HepG2 (cell line): ENCODE measurements around the gene NKD1. TPM values are rescaled to one million over a fixed set of nuclear protein-coding genes. Genes with fewer than 3 reads are reported as not detected.

Experiments used
- ATM ChIP-seq: fragments of 450-650 bp; IDR thresholded peaks from 2 replicates; pipeline ENCODE4 v1.7.1; 2017; ENCODE audit warnings: mild to moderate bottlenecking, borderline replicate concordance
- BRD4 ChIP-seq: sonication (generic); formaldehyde crosslinking; IDR thresholded peaks from 2 replicates; pipeline ENCODE4 v1.4.0; 2020; ENCODE audit warnings: missing genetic modification reagents
- GATAD2A ChIP-seq: IDR thresholded peaks from 2 replicates; pipeline ENCODE4 v1.6.1; 2016
- HHEX ChIP-seq: IDR thresholded peaks from 2 replicates; pipeline ENCODE4 v1.6.1; 2016; ENCODE audit warnings: control low read depth
- JUND ChIP-seq: sonication (generic); formaldehyde crosslinking; IDR thresholded peaks from 2 replicates; pipeline ENCODE4 v1.8.0; 2022; ENCODE audit warnings: mild to moderate bottlenecking, missing genetic modification reagents
- KAT8 ChIP-seq: IDR thresholded peaks from 2 replicates; pipeline ENCODE4 v1.6.1; 2016; ENCODE audit warnings: missing genetic modification reagents, missing compliant biosample characterization
- KDM1A ChIP-seq: IDR thresholded peaks from 2 replicates; pipeline ENCODE4 v1.6.1; 2016; ENCODE audit warnings: missing compliant biosample characterization
- MAFG ChIP-seq: sonication (generic); formaldehyde crosslinking; IDR thresholded peaks from 2 replicates; pipeline ENCODE4 v1.5.1; 2020; ENCODE audit warnings: mild to moderate bottlenecking, missing genetic modification reagents
- MTF1 ChIP-seq: sonication (generic); formaldehyde crosslinking; IDR thresholded peaks from 2 replicates; pipeline ENCODE4 v1.5.0; 2020; ENCODE audit warnings: missing genetic modification reagents
- MXD4 ChIP-seq: IDR thresholded peaks from 2 replicates; pipeline ENCODE4 v1.6.1; 2016; ENCODE audit warnings: mild to moderate bottlenecking, missing biosample characterization, missing genetic modification reagents
- NFKB2 ChIP-seq: sonication (generic); formaldehyde crosslinking; IDR thresholded peaks from 2 replicates; pipeline ENCODE4 v1.4.0; 2020; ENCODE audit warnings: missing genetic modification reagents, borderline replicate concordance
- TCF7 ChIP-seq: sonication (generic); IDR thresholded peaks from 2 replicates; pipeline ENCODE4 v1.6.1; 2016; ENCODE audit warnings: antibody characterized with exemption, low read depth
- YEATS2 ChIP-seq: sonication (generic); formaldehyde crosslinking; IDR thresholded peaks from 2 replicates; pipeline ENCODE4 v1.4.0; 2020; ENCODE audit warnings: missing genetic modification reagents, borderline replicate concordance
- ZFYVE20 ChIP-seq: sonication (generic); formaldehyde crosslinking; IDR thresholded peaks from 2 replicates; pipeline ENCODE4 v1.8.0; 2023; ENCODE audit warnings: low read depth, mild to moderate bottlenecking, moderate library complexity, missing genetic modification reagents, borderline replicate concordance
- ZNF10 ChIP-seq: sonication (generic); formaldehyde crosslinking; IDR thresholded peaks from 2 replicates; pipeline ENCODE4 v1.4.0; 2020; ENCODE audit warnings: mild to moderate bottlenecking, low read depth, missing genetic modification reagents, borderline replicate concordance
- ZNF3 ChIP-seq: IDR thresholded peaks from 2 replicates; pipeline ENCODE4 v1.7.0; 2017; ENCODE audit warnings: inconsistent platforms
- ZNF530 ChIP-seq: sonication (generic); formaldehyde crosslinking; IDR thresholded peaks from 2 replicates; pipeline ENCODE4 v1.5.0; 2020; ENCODE audit warnings: low read depth, mild to moderate bottlenecking, missing genetic modification reagents
- ZNF724P ChIP-seq: sonication (generic); formaldehyde crosslinking; IDR thresholded peaks from 2 replicates; pipeline ENCODE4 v1.8.0; 2022; ENCODE audit warnings: missing genetic modification reagents, borderline replicate concordance
- ZNF839 ChIP-seq: sonication (generic); formaldehyde crosslinking; IDR thresholded peaks from 2 replicates; pipeline ENCODE4 v1.4.0; 2020; ENCODE audit warnings: missing genetic modification reagents, mild to moderate bottlenecking, borderline replicate concordance
- ZSCAN30 ChIP-seq: sonication (generic); formaldehyde crosslinking; IDR thresholded peaks from 2 replicates; pipeline ENCODE4 v1.5.0; 2020; ENCODE audit warnings: mild to moderate bottlenecking, missing genetic modification reagents
- polyA plus RNA-seq, 8 experiments: library from polyadenylated mRNA; depleted of rRNA in 3 of 8; stranded (reverse) in 7 of 8; unstranded in 1 of 8; fragments of >200 nt; fragmentation: Illumina TruSeq in 4 of 8; extraction: Trizol in 4 of 8; gene quantifications; 2 replicates each; pipeline versions ENCODE4 v1.2.1 to v1.2.3, GENCODE V29; 2011 to 2016; ENCODE audit warnings: low read depth in 4 of 8, missing spikeins in 1 of 8, mixed read lengths in 1 of 8; ENCODE audit not compliant: insufficient read depth in 1 of 8
- total RNA-seq, 5 experiments: library from RNA; depleted of rRNA; stranded (reverse); fragments of >200 nt; fragmentation: Illumina TruSeq; extraction: Trizol; gene quantifications; 2 replicates each; pipeline ENCODE4 v1.2.3, GENCODE V29; 2016; ENCODE audit warnings: low read depth in 1 of 5
- TF ChIP-seq, protein P1 (sequence below): sonication (generic); formaldehyde crosslinking; IDR thresholded peaks from 2 replicates; pipeline ENCODE4 v1.8.0; 2022; ENCODE audit warnings: mild to moderate bottlenecking, missing genetic modification reagents; ENCODE audit not compliant: insufficient replicate concordance
- TF ChIP-seq, protein P2 (sequence below): sonication (generic); formaldehyde crosslinking; IDR thresholded peaks from 2 replicates; pipeline ENCODE4 v1.5.0; 2020; ENCODE audit warnings: mild to moderate bottlenecking, low read depth, missing genetic modification reagents, borderline replicate concordance
- TF ChIP-seq, protein P3 (sequence below): IDR thresholded peaks from 2 replicates; pipeline ENCODE4 v1.6.1; 2012; ENCODE audit warnings: low read length, improper control_type of control experiment
- TF ChIP-seq, protein P4 (sequence below): IDR thresholded peaks from 2 replicates; pipeline ENCODE4 v1.6.1; 2016; ENCODE audit warnings: low read depth, borderline replicate concordance

The NKD1 gene
- total and polyA plus RNA-seq, 2 of the 13 experiments (the other 11 are each of a cell fraction or from before 2014, with no cell fraction given) = 70.4 to 121 TPM

DNA sequence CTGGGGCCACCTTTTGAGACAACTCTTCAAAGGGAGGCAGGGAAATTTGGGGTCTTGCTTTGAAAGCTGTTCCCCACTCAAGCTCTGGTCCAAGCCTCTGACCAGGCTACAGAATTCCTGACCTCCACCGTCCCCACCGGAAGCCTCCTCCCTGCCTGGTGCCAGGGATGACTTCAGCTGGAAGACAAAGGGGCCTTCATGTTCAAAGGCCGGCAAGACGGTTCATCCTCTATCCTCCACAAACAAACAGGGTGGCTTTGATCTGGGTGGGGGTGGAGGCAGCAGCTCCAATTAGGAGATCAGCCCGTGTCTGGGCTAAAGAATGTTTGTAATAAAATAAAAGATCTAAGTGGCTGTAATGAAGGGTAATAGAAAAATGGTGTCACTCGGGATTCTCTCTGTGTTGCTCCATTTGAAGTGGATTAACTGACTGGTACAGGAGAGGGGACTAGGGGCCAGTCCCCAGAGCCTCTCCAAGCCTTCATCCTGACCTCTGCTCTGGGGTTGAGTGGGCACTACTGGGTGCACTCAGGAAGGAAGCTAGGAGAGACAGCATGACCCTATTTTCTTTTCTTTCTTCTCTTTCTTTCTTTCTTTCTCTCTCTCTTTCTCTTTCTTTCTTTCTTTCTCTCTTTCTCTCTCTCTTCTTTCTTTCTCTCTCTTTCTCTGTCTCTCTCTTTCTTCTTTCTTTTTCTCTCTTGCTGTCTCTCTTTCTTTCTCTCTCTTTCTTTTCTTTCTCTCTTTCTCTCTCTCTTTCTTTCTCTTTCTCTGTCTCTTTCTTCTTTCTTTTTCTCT lies 27.5 kb upstream of the NKD1 start (continued):
- TF ChIP-seq GATAD2A (CRISPR knock-in tag) (peak; percentile 96), ZNF724P (no peak), ZSCAN30 (CRISPR knock-in tag) (no peak), ZNF10 (no peak), HHEX (peak; percentile 74), TCF7 (peak; percentile 100), KAT8 (CRISPR knock-in tag) (peak; percentile 69), JUND (CRISPR knock-in tag) (0 out of 2 replicates have a peak, but pooled peaks have one; percentile 48), ZFYVE20 (CRISPR knock-in tag) (no peak), MTF1 (no peak), ZNF530 (no peak), ZNF3 (CRISPR knock-in tag) (no peak), BRD4 (peak; percentile 63; the same call in 1 of the 2 replicates), MXD4 (CRISPR knock-in tag) (peak; percentile 55; the same call in 1 of the 2 replicates), YEATS2 (CRISPR knock-in tag) (peak; percentile 44; the same call in 1 of the 2 replicates), ZNF839 (CRISPR knock-in tag) (no peak), ATM (no peak), NFKB2 (CRISPR knock-in tag) (peak; percentile 72; the same call in 1 of the 2 replicates), KDM1A (peak; percentile 96), MAFG (CRISPR knock-in tag) (no peak)
- TF ChIP-seq, protein P1, sequence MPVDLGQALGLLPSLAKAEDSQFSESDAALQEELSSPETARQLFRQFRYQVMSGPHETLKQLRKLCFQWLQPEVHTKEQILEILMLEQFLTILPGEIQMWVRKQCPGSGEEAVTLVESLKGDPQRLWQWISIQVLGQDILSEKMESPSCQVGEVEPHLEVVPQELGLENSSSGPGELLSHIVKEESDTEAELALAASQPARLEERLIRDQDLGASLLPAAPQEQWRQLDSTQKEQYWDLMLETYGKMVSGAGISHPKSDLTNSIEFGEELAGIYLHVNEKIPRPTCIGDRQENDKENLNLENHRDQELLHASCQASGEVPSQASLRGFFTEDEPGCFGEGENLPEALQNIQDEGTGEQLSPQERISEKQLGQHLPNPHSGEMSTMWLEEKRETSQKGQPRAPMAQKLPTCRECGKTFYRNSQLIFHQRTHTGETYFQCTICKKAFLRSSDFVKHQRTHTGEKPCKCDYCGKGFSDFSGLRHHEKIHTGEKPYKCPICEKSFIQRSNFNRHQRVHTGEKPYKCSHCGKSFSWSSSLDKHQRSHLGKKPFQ = no peak
- TF ChIP-seq, protein P2, sequence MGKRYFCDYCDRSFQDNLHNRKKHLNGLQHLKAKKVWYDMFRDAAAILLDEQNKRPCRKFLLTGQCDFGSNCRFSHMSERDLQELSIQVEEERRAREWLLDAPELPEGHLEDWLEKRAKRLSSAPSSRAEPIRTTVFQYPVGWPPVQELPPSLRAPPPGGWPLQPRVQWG (CRISPR knock-in tag) = no peak
- TF ChIP-seq, protein P3, sequence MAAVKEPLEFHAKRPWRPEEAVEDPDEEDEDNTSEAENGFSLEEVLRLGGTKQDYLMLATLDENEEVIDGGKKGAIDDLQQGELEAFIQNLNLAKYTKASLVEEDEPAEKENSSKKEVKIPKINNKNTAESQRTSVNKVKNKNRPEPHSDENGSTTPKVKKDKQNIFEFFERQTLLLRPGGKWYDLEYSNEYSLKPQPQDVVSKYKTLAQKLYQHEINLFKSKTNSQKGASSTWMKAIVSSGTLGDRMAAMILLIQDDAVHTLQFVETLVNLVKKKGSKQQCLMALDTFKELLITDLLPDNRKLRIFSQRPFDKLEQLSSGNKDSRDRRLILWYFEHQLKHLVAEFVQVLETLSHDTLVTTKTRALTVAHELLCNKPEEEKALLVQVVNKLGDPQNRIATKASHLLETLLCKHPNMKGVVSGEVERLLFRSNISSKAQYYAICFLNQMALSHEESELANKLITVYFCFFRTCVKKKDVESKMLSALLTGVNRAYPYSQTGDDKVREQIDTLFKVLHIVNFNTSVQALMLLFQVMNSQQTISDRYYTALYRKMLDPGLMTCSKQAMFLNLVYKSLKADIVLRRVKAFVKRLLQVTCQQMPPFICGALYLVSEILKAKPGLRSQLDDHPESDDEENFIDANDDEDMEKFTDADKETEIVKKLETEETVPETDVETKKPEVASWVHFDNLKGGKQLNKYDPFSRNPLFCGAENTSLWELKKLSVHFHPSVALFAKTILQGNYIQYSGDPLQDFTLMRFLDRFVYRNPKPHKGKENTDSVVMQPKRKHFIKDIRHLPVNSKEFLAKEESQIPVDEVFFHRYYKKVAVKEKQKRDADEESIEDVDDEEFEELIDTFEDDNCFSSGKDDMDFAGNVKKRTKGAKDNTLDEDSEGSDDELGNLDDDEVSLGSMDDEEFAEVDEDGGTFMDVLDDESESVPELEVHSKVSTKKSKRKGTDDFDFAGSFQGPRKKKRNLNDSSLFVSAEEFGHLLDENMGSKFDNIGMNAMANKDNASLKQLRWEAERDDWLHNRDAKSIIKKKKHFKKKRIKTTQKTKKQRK = no peak
- TF ChIP-seq, protein P4, sequence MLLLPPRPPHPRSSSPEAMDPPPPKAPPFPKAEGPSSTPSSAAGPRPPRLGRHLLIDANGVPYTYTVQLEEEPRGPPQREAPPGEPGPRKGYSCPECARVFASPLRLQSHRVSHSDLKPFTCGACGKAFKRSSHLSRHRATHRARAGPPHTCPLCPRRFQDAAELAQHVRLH (CRISPR knock-in tag) = peak; percentile 94
